Loucy (cell line): ENCODE measurements around the gene FBRSL1.

Experiments
- H2AFZ ChIP-seq: fragments of 200-600 bp; sonication (generic); 2 replicates; pipeline ENCODE4 v1.6.0; 2016; ENCODE audit warnings: antibody characterized with exemption, mild to moderate bottlenecking, low read length, moderate library complexity
- H3F3A ChIP-seq: fragments of 200-600 bp; 2 replicates; pipeline ENCODE4 v1.6.0; 2016; ENCODE audit warnings: antibody characterized with exemption, low read depth, mild to moderate bottlenecking
- H3K27me3 ChIP-seq: fragments of 200-600 bp; sonication (generic); 2 replicates; pipeline ENCODE4 v1.6.1; 2014; ENCODE audit warnings: low read length, mild to moderate bottlenecking; ENCODE audit not compliant: insufficient read depth, poor library complexity, severe bottlenecking
- H3K36me3 ChIP-seq: fragments of 200-600 bp; sonication (generic); 2 replicates; pipeline ENCODE4 v1.6.1; 2016; ENCODE audit warnings: low read length; ENCODE audit not compliant: insufficient read depth
- H3K4me1 ChIP-seq: fragments of 200-600 bp; sonication (generic); 2 replicates; pipeline ENCODE4 v1.5.1; 2014; ENCODE audit warnings: low read length, mild to moderate bottlenecking; ENCODE audit not compliant: insufficient read depth, poor library complexity, severe bottlenecking
- H3K4me2 ChIP-seq: fragments of 200-600 bp; sonication (generic); 2 replicates; pipeline ENCODE4 v1.6.0; 2014; ENCODE audit warnings: antibody characterized with exemption, low read length, low read depth, mild to moderate bottlenecking; ENCODE audit not compliant: poor library complexity, severe bottlenecking
- H3K4me3 ChIP-seq: fragments of 200-600 bp; sonication (generic); 2 replicates; pipeline ENCODE4 v1.5.1; 2014; ENCODE audit warnings: low read length, mild to moderate bottlenecking, mixed read lengths; ENCODE audit not compliant: poor library complexity, severe bottlenecking
- H3K79me2 ChIP-seq: fragments of 200-600 bp; sonication (generic); 2 replicates; pipeline ENCODE4 v1.6.1; 2014; ENCODE audit warnings: low read length; ENCODE audit not compliant: insufficient read depth
- H3K9ac ChIP-seq: fragments of 200-600 bp; sonication (generic); 2 replicates; pipeline ENCODE4 v1.6.0; 2014; ENCODE audit warnings: mild to moderate bottlenecking, low read depth, low read length, moderate library complexity; ENCODE audit not compliant: poor library complexity, severe bottlenecking
- H3K9me2 ChIP-seq: fragments of 200-600 bp; sonication (generic); replicated peaks from 2 replicates; pipeline ENCODE4 v1.6.1; 2016; ENCODE audit warnings: low read depth, low read length, mixed read lengths
- H3K9me3 ChIP-seq: fragments of 200-600 bp; sonication (generic); 2 replicates; pipeline ENCODE4 v1.6.1; 2014; ENCODE audit warnings: mild to moderate bottlenecking, antibody characterized with exemption, low read length, low read depth; ENCODE audit not compliant: insufficient read depth
- H4K20me1 ChIP-seq: fragments of 200-600 bp; sonication (generic); 2 replicates; pipeline ENCODE4 v1.6.0; 2014; ENCODE audit warnings: antibody characterized with exemption, low read length, mild to moderate bottlenecking; ENCODE audit not compliant: insufficient read depth, poor library complexity, severe bottlenecking
- EZH2phosphoT487 ChIP-seq: fragments of 200-600 bp; IDR thresholded peaks from 2 replicates; pipeline ENCODE4 v1.6.1; 2018; ENCODE audit warnings: antibody characterized with exemption, mild to moderate bottlenecking, moderate library complexity, borderline replicate concordance
- TF ChIP-seq, protein P1 (sequence below): fragments of 200-600 bp; sonication (generic); conservative IDR thresholded peaks from 2 replicates; pipeline ENCODE4 v1.5.1; 2014; ENCODE audit warnings: mild to moderate bottlenecking, antibody characterized with exemption, low read length

Gene FBRSL1

GRCh38 chr12:132451172-132451835 is 38.6 kb upstream of the FBRSL1 start:
- no peaks in the 10 kb centered on the region for H3K79me2 ChIP-seq
- H4K20me1 ChIP-seq: no peaks in the 10 kb centered on the region
- peaks cover 4% of the 10 kb centered on the region for H3F3A ChIP-seq
- no peaks in the 10 kb centered on the region for H3K9me2 ChIP-seq
- H3K4me2 ChIP-seq: no peak overlapping the region
- TF ChIP-seq, protein P1, sequence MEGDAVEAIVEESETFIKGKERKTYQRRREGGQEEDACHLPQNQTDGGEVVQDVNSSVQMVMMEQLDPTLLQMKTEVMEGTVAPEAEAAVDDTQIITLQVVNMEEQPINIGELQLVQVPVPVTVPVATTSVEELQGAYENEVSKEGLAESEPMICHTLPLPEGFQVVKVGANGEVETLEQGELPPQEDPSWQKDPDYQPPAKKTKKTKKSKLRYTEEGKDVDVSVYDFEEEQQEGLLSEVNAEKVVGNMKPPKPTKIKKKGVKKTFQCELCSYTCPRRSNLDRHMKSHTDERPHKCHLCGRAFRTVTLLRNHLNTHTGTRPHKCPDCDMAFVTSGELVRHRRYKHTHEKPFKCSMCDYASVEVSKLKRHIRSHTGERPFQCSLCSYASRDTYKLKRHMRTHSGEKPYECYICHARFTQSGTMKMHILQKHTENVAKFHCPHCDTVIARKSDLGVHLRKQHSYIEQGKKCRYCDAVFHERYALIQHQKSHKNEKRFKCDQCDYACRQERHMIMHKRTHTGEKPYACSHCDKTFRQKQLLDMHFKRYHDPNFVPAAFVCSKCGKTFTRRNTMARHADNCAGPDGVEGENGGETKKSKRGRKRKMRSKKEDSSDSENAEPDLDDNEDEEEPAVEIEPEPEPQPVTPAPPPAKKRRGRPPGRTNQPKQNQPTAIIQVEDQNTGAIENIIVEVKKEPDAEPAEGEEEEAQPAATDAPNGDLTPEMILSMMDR: no peak
- no peak for TF ChIP-seq EZH2phosphoT487
- H3K9me3 ChIP-seq: no peaks in the 10 kb centered on the region
- no peaks in the 10 kb centered on the region for H3K36me3 ChIP-seq
- H2AFZ ChIP-seq: no peak overlapping the region
- H3K9ac ChIP-seq: no peak overlapping the region
- no peak overlapping the region for H3K4me3 ChIP-seq
- peaks cover 17% of the 10 kb centered on the region for H3K4me1 ChIP-seq
- no peaks in the 10 kb centered on the region for H3K27me3 ChIP-seq

DNA sequence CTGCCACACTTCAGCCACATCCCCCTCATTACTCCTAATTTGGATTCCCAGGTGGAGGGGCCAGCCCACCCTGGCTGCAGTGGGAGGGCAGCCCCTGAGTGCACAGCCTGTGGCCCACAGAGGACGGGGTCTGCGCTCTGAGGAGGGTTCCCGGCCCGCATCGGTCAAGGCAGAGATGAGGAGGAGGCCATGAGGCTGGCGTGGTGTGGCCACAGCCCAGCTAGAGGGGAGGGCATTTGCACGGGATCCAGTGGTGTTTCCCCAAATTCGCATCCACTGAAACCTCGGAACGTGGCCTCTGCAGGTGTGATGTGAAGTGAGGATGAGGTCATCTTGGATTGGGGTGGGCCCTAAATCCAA is 38.1 kb upstream of the FBRSL1 start:
- Histone ChIP-seq H3K4me2 (no peak overlapping the region), H3K27me3 (no peaks in the 10 kb centered on the region), H3K36me3 (no peaks in the 10 kb centered on the region), H3K9me2 (no peaks in the 10 kb centered on the region), H3K4me3 (no peak overlapping the region), H3K4me1 (peaks cover 16% of the 10 kb centered on the region), H4K20me1 (no peaks in the 10 kb centered on the region), H3F3A (no peaks in the 10 kb centered on the region; the same call in 1 of the 2 replicates), H2AFZ (no peak overlapping the region), H3K9ac (no peak overlapping the region), H3K9me3 (no peaks in the 10 kb centered on the region), H3K79me2 (no peaks in the 10 kb centered on the region)
- no peak for TF ChIP-seq EZH2phosphoT487
- TF ChIP-seq, protein P1: no peak

DNA sequence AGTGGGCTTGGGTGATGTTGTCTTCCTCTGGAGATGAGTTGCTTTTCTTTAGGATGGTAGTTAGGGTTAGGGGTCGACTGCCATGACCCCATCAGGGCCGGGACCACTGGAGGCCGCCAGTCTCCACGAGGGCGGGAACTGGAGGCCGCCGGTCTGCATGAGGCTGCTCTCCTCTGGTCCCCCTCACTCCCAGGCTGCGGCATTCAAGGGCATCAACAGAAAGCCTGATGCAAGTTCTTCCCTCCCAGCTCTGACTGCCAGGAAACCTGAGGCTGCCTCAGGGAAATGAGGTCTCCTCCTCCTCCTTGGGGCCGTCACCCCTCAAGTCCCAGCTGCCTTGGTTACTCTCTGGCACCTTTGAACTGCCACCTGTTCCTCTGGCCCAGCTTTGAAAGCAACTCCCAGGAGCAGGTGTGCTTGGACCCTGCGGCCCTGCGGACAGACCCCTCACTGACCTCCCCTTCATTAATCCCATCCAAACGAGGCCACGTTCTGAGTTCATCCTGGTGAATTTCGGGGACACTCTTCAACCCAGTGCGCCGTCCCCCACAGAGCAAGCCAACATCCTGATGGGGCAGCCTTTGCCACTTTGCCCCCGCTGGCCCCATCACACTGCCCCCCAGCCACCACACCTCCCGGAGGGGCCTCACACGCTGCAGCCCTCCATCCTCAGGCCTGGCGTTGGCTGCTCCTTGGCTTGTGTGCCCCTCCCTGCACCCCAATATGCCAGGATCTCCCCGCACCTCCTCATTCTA is 37.2 kb upstream of the FBRSL1 start:
- TF ChIP-seq EZH2phosphoT487: no peak
- TF ChIP-seq, protein P1: no peak
- Histone ChIP-seq H3K27me3 (no peaks in the 10 kb centered on the region), H3K79me2 (no peaks in the 10 kb centered on the region), H3F3A (no peaks in the 10 kb centered on the region), H3K9me2 (no peaks in the 10 kb centered on the region), H3K4me3 (no peak overlapping the region), H3K4me1 (peaks cover 16% of the 10 kb centered on the region), H3K4me2 (no peak overlapping the region), H2AFZ (no peak overlapping the region), H3K9me3 (no peaks in the 10 kb centered on the region), H3K9ac (no peak overlapping the region), H4K20me1 (no peaks in the 10 kb centered on the region), H3K36me3 (no peaks in the 10 kb centered on the region)
